NCI-H69 (cell line): ENCODE results near the gene GNB5.
A peak's percentile ranks its signal among the peaks of the same experiment; 100 is the strongest.
"Not testable (repeated sequence)": the region's sequence is repeated elsewhere in the genome, so short reads cannot be mapped to it uniquely, and the experiment has no call there.

Experiments used
- DNase-seq: peaks from one replicate; lab custom pipeline; 2025; lab: John Stamatoyannopoulos, UW

Gene GNB5

DNA sequence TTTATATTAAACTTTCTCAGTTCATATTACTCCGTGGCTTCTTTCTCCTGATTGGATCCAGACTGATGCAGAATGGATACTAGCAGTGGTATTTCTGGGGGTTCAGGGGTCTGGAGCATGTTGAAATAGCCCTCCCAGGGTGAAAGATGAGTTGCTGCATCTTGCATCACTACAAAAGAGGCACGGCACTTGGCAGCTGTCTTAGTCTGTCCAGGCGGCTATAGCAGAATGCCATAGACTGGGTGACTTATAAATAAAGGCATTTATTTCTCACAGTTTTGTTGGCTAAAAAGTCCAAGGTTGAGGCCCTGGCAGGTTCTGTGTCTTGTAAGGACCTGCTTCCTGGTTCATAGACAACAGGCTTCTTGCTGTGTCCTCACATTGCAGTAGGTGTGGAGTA, 78.0 kb downstream of the GNB5 start:
- no peak for DNase-seq

DNA sequence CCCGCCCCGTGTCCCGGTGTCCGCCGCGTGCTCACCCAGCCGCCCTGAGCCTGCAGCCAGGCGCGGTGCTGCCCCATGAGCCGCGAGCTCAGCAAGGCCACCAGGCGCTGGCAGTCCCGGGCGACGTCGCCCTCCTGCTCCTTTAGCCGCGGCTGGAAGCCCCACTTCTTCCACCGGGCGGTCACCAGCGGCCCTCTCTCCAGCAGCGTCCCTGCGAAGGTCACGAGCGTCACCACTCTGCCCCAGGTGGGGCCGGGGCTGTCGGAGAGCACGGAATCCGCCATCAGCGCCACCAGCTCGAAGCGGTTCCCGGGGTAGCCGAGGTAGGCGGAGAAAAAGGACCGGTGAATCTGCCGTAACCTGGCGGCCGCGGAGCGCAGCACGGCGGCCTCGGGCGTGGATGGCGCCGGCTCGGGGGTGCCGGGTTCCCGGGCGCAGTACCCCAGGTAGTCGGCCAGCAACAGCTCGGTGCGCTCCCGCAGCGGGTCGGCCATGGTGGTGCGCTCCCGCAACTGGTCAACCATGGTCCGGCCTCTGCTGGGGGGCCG, 78.9 kb downstream of the GNB5 start:
- DNase-seq, result peak; percentile 82

DNA sequence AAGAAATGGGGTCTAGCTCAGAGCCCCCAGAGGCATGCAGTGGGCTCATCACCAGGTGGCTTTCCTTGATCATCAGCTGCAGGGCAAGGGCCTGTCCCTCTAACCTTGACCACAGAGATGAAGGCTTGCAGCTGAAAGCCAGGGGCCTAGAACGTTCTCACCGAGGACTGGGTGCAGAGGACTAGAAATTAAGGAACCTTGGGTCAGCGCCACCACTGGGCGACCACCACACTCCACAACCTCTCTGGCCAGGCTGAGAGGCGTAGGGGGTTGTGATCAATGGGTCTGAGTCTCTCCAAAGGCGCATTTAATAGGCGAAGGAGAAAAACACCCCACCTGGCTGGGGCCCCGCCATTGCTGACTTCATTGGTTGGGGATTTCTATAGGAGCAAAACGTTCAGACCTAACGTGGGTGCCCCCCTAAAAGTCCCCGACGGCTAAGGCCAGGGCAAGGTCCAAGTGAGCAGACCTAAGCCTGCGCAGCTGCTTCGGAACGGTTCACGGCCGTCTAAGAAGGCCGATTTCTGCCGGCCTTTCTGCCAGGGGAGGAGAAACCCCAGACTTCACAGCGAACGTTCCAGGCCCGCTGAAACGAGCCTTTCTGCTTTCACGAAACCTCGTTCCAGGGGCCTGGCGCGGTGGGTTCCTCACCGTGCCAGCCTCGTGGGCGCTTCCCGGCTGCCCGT, 79.5 kb downstream of the GNB5 start:
- no peak for DNase-seq

DNA sequence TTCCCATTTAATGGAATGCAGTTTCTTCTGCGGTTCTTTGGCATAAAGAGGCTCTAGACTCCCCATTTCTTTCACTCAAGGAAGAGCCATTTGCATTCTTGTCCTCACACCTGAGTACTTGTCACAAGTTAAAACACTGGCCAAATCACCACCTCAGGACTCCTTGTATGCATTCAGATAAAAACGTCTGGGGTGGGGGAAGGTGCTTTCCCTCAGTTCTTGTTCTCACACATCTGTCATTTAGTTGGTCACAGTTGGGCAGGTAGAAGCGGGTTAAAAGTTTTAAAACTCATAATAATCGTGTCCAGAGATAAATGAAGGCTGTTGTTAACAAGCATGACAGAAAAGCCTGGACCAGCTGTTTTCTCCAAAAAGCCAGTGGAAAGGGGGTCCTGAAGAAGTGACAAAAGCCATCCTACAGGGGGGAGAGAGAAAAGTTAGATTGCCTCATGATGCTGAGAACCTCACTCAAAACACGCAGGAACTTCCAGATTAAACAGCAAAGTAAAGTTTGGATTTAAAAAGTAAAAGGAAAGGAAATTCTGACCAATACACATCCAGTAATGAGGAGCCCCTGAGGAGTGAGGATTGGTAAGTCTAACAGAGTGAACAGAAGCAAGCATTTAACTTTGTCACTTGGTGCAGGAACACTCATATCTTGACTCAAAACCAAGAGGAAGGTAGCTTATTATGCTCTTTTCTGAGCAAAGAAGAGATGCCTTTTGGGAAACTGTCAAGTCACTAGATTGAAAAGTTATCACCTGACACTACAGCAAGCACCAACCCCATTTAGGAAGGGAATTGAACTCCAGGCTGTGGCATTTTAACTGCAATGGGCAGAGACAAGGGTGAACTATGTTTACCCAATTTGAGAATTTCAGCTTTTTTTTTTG, 81.4 kb downstream of the GNB5 start:
- no peak for DNase-seq

DNA sequence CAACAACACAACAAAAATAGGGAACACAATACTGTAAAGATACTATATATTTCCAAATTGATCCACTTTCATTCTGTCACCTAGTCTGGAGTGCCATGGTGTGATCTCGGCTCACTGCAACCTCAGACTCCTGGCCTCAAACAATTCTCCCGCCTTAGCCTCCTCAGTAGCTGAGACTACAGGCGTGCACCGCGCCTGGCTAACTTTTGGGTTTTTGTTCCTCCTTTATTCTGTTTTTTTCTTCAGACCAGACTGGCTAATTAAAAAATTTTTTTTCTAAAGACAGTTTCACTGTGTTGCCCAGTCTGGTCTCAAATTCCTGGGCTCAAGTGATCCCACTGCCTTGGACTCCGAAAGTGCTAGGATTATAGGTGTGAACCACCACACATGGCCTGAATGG, 84.0 kb downstream of the GNB5 start:
- DNase-seq, result no peak

DNA sequence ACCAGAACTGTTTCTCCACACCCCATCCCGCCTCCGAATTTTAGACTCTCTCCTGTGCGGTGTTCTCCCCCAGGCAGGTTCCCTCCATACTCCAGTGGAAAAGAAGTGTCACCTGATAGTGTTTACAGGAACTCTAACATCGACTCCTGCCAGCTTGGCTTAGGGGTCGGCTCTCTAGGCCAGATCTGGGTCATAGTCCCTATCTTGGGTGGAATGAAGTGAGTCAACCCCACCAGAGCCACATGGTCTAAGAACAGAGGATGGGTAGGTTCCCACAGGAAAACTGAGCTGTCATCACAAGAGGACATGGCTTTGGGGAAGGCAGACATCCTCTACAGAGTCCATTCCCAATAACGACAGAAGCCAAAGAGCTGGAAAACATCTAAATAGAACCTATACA, 84.6 kb downstream of the GNB5 start:
- DNase-seq, result no peak

DNA sequence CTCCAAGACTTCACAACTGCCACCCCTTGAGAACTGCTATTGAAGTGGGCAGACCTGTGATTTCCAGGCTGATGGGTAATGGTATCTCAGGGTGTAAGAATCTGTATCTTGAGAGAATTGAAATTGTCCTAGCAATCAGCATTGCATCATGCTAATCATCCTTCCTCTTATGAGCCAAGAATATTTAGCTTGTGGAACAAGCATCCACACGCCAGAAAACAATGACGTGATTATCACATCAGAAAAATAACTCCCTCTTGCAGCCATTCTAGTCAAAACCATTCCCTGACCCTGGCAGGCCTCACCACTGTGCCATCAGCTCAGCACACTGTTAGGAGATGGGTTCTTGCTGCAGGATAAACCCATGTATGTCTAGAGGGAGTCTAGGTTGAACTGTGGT, 85.3 kb downstream of the GNB5 start:
- DNase-seq, result no peak

DNA sequence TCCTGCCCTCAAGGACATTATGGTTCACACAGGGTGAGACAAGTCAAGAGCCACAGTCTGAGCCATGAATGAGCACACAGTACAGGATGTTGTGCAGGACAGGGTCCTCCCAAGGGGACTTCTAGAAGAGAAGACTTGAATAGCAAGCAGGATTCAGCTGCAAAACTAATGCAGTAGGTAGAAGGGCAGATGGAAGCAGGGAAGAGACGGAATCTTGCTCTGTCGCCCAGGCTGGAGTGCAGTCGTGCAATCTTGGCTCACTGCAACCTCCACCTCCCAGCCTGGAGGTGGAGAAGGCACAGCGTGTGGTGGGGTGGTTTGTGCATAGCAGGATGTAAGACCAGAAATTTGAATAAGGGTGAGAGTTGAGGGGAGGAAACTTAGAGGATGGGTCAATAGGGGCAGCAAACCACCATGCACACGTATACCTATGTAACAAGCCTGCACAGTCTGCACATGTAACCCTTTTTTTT, 86.6 kb downstream of the GNB5 start:
- DNase-seq, result no peak

DNA sequence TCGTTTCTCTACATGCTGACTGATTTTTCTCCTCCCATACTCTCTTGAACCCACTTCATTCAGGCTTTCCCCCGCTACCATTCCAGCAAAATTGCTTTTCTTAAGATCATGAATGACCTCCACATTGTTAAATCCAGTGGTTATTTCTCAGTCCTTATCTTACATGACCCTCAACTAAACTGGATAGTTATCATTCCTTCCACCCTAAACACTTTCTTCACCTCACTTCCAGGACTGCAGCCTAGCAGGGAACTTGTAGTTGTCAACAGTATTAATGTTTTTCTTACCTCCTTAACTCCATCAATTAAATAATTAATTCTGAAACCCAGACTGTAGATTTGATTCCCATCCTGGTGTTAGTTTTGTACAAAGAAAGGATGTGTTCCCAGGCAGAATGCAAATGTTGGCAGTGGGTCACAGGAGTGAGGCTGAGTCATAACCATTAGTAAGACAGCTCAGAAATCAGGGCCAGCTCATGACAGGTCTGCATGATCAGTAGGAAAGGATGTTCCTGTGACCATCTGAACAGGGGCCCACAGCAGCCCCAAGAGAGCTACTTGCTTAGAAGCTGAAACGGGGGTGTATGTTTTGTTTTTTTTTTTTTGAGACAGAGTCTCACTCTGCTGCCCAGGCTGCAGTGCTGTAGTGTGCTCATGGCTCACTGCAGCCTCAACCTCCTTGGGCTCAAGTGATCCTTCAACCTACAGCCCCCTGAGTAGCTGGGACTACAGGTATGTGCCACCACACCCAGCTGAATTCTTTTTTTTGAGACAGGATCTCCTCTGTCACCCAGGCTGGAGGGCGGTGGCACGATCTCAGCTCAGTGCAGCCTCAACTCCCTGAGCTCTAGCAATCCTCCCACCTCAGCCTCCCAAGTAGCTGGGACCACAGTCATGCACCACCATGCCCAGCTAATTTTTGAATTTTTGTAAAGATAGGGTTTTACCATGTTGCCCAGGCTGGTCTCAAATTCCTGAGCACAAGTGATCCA, 87.7 kb downstream of the GNB5 start:
- peak; percentile 45 for DNase-seq

DNA sequence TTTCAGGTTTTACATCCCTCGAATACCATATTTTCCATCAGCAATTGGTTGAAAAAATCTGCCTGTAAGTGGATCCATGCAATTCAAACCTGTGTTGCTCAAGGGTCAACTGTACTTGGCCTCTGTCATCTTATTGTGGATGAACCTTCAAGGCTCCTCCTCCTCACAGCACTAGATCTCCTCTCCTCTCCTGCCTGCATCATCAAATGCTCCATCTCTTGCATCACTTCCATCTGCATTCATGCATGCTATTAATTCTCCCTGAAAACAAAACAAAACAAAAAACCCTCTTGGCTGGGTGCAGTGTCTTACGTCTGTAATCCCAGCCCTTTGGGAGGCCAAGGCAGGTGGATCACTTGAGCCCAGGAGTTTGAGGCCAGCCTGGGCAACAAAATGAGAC, 88.7 kb downstream of the GNB5 start:
- DNase-seq, result no peak

DNA sequence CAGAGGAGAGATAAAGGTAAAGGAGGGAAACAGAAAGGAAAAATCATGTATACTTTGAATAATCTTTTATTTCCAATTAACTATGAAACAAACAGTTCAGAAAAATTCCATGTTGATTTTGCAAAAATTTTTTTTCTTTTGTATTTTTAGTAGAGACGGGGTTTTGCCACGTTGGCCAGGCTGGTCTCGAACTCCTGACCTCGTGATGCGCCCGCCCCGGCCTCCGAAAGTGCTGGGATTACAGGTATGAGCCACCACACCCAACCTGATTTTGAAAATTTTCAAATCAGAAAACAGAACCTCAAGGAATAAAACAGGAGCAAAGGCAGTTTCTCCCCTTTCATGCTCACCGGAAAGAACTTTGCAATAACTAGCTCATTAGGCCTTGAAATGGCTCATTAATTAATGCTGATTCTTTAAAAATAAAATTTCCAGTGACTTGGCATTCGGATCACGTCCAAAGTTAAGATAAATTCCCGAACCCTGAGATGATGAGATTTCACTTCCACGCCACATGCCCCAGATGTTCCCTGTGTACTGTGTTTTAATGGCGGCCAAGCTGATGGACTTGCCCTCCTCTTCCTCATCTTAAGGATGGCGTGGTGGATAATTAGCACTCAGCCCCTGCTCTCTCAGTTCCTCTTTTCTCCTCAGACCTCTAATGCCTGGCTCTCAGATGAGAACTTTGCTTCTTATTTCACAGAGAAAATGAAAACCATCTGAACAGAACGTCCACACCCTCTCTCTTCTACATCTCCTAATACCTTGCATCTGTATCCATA, 89.5 kb downstream of the GNB5 start:
- no peak for DNase-seq

DNA sequence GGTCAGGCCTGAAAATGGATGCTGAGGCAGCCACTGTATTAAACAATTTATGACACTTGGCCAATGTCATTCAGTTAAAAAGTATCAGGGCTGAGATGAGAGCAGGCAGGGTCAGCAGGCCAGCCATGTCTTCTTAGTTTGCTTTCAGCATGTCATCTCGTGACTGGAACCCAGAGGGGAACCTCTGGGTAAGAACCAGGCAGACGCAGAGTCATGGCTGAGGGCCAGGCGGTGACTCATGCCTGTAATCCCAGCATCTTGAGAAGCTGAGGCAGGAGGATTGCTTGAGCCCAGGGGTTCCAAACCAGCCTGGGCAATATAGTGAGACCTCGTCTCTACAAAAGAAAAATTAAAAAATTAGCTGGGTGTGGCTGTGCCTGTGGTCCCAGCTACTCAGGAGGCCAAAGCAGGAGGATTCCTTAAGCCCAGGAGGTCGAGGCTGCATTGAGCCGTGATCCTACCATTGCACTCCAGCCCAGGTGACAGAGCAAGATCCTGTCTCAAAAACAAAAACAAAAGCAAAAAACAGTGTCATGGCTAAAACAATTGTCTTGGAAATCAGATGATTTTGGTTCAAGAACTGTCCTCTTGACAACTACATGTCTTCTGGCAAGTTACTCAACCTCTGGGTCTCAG, 90.3 kb downstream of the GNB5 start:
- DNase-seq, result peak; percentile 65

DNA sequence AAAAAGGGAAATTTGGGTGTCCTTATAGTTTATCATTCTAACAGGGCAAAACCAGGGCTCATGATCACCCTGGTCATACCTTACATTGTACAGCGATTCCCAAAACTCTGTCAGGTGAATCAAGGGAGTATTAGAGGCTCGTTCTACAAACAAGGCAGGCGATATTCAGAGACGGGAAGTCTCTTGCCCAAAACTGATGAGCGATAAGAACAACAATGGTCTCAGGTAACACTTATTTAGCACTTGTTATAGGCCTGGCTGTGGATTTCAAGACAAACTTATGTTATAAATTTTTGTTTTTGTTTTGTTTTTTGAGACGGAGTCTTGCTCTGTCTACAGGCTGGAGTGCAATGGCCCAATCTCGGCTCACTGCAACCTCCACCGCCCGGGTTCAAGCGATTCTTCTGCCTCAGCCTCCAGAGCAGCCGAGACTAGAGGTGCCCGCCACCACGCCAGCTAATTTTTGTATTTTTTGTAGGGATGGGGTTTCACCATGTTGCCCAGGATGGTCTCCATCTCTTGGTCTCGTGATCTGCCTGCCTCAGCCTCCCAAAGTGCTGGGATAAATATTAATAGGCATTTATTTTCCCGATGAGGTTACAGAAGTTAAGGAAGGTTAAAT, 91.4 kb downstream of the GNB5 start:
- DNase-seq, result no peak

DNA sequence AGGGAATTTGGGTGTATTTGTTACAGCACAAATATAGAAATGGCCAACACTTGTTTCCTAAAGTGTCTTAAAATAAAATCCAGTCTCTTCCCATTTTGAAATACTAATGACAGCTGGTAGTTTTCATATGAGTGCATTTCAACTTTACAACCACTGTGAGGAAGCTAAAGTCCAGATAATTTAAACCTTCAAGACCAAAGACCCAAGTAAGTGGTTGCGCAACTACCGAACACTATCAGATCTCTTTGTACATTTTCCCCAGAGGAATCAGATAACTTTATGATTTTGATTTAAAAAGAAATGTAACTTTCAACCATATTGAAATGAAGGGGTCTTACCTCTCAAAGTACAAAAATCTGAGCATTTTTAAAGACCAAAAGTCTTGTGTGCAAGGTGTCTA, 92.9 kb downstream of the GNB5 start:
- DNase-seq, result no peak

DNA sequence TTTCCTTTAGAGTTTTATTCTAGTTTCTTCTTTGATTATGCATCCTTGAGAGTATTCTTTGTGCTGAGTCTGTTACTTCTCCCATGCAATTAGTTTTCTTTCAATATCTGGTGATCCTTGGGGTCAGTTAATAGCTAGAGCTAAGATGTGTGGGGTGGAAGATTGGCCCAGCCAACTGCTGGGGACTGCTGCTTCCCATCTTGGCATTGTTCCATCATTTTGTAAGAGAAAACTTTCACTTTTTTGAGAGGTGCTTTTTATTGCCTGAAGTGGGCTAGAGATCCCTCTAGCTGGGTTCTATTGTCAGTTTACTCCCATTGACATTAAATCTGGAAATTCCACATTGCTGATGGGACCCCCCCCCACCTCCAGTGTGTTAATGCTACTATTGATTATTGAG, 94.0 kb downstream of the GNB5 start:
- DNase-seq, result peak; percentile 16

DNA sequence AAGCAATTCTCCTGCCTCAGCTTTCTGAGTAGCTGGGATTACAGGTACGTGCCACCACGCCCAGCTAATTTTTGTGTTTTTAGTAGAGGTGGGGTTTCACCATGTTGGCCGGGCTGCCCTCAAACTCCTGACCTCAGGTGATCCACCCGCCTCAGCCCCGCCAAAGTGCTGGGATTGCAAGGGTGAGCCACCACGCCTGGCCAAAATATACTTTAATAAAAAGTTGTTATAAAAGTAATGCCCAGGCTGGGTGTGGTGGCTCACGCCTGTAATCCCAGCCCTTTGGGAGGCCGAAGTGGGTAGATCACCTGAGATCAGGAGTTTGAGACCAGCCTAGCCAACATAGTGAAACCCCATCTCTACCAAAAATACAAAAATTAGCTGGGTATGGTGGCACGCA, 94.7 kb downstream of the GNB5 start:
- DNase-seq, result not testable (repeated sequence)

DNA sequence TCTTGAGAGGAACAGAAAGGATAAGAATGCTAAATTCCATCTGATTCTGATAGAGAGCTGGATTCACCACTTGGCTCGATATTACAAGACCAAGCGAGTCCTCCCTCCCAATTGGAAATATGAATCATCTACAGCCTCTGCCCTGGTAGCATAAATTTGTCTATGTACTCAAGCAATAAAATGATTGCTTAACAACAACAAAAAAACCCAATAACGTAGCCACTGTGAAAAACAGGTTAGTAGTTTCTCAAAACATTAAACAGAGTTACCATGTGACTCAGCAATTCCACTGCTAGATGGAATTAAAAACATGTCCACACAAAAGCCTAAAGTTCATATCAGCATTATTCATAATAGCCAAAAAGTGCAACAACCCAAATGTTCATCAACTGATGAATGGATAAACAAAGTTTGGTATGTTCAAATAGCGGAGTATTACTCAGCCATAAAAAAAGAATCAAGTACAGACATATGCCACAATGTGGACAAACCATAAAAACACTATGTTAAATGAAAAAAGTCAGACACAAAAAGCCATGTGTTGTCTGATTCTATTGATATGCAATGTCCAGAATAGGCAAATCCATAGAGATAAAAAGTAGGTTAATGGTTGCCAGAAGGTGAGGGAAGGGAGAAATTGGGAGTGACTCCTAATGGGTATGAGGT, 95.5 kb downstream of the GNB5 start:
- no peak for DNase-seq

DNA sequence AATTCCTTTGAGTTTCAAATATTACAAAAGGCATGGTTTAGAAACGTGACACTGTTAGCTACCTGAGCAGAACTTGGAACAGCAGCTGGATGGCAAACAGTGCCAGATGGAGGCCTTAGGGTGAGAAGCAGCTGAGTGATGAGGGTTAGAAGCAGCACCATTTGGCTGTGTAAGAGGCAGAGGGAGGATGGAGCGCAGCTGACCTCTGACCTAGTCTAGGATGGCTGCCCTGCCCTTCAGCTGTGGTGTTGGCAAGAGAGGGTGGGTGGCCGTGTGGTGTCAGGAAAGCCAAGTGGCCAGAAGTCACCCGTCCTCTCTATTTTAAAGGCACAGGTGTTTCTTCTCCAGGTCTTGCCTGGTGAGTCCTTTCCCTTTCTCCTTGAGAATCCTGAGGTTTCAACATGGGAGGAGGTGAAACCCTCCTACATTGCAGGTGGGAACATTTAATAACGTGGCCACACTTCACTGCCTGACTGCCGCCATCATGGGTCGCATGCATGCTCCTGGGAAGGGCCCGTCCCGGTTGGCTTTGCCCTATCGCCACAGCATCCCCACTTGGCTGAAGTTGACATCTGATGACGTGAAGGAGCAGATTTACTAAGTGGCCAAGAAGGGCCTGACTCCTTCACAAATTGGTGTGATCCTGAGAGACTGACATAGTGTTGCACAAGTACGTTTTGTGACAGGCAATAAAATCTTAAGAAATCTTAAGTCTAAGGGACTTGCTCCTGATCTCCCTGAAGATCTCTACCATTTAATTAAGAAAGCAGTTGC, 96.2 kb downstream of the GNB5 start:
- DNase-seq, result peak; percentile 68
